GM21737 (cell line): ENCODE measurements around the gene TCF7L1.
"Not testable (repeated sequence)": the region's sequence is repeated elsewhere in the genome, so short reads cannot be mapped to it uniquely, and the experiment has no call there.

Experiments
- ATAC-seq: cut with Tn5 transposase; IDR thresholded peaks from one replicate; pipeline ENCODE4 v1.9.1; 2021; ENCODE audit warnings: mild to moderate bottlenecking, moderate library complexity; ENCODE audit not compliant: unreplicated experiment

Gene TCF7L1

GRCh38 chr2:85132834-85133637, at the start of gene TCF7L1:
TCF7L1 (plus strand) TSS chr2:85133392; CDS start chr2:85133685, 293 bp downstream.
- ATAC-seq, result no peak

- ATAC-seq, result no peak
These were observed 47.6 kb upstream of the TCF7L1 start for GRCh38 chr2:85085563-85085962.

- ATAC-seq, result no peak
These were observed 45.7 kb upstream of the TCF7L1 start for GRCh38 chr2:85087541-85087940.

GRCh38 chr2:85088921-85089320, 44.3 kb upstream of the TCF7L1 start:
- no peak for ATAC-seq

- no peak for ATAC-seq
These were observed 43.6 kb upstream of the TCF7L1 start for GRCh38 chr2:85089585-85089984.

- no peak for ATAC-seq
These were observed 41.4 kb upstream of the TCF7L1 start for GRCh38 chr2:85091838-85092237.

- ATAC-seq, result no peak
These were observed 38.1 kb upstream of the TCF7L1 start for GRCh38 chr2:85095094-85095493.

- no peak for ATAC-seq
These were observed 36.6 kb upstream of the TCF7L1 start for GRCh38 chr2:85096616-85097015.

- no peak for ATAC-seq
These were observed 29.0 kb upstream of the TCF7L1 start for GRCh38 chr2:85104228-85104627.

- ATAC-seq, result no peak
These were observed 26.6 kb upstream of the TCF7L1 start for GRCh38 chr2:85106489-85107180.

- no peak for ATAC-seq
These were observed 22.1 kb upstream of the TCF7L1 start for GRCh38 chr2:85110991-85111560.

- no peak for ATAC-seq
These were observed 21.3 kb upstream of the TCF7L1 start for GRCh38 chr2:85111819-85112281.

GRCh38 chr2:85112906-85113625, 20.1 kb upstream of the TCF7L1 start:
- ATAC-seq, result no peak

GRCh38 chr2:85114586-85115330, 18.4 kb upstream of the TCF7L1 start:
- ATAC-seq, result no peak

- ATAC-seq, result no peak
These were observed 17.0 kb upstream of the TCF7L1 start for GRCh38 chr2:85116207-85116606.

- ATAC-seq, result no peak
These were observed 13.3 kb upstream of the TCF7L1 start for GRCh38 chr2:85119900-85120299.

GRCh38 chr2:85120363-85120762, 12.8 kb upstream of the TCF7L1 start:
- no peak for ATAC-seq

- not testable (repeated sequence) for ATAC-seq
These were observed 6.7 kb upstream of the TCF7L1 start for GRCh38 chr2:85126462-85126861.

GRCh38 chr2:85129861-85130260, 3.3 kb upstream of the TCF7L1 start:
- no peak for ATAC-seq

- ATAC-seq, result no peak
These were observed 2.8 kb upstream of the TCF7L1 start for GRCh38 chr2:85130407-85130806.
